ENCODE data around the gene LIPT1. TPM values are rescaled to one million over a fixed set of nuclear protein-coding genes. Genes with fewer than 3 reads are reported as not detected.

Gene LIPT1
- total and polyA plus RNA-seq, 2 donors from 2014 or later = 10.3 to 12.2 TPM

GRCh38 chr2:99141110-99142108 lies 13.4 kb upstream of the LIPT1 start, which contains the start of gene C2orf15:
TSS of gene C2orf15 (plus strand) at chr2:99141707. CDS start at chr2:99150559, 8,852 bp downstream.
- no peak for FAIRE-seq
- intact Hi-C loops (cut with DNase I) = no loop called here

GRCh38 chr2:99150706-99151105 lies 4.1 kb upstream of the LIPT1 start:
- DNase-seq (no peak), FAIRE-seq (no peak)
- Histone ChIP-seq H3K9me3 (ENCODE audit: control insufficient read depth in 2 of 3, insufficient read depth in 1 of 3, low read length in 3 of 3) (no peaks in the 10 kb centered on the region), H3K27me3 (ENCODE audit: control insufficient read depth, insufficient read depth, low read length) (no peaks in the 10 kb centered on the region), H3K4me1 (ENCODE audit: control insufficient read depth in 2 of 3, insufficient read depth in 2 of 3, low read depth in 1 of 3, low read length in 3 of 3) (peaks cover 0 to 7% (median 6%) of the 10 kb centered on the region in 3 donors), H3K9ac (ENCODE audit: low read length in 3 of 3) (no peak overlapping the region), H3K4me3 (ENCODE audit: low read length in 3 of 3) (no peak overlapping the region), H3K36me3 (ENCODE audit: control insufficient read depth in 2 of 3, insufficient read depth in 3 of 3, low read length in 3 of 3) (no peaks in the 10 kb centered on the region), H3K27ac (ENCODE audit: low read depth in 2 of 2, low read length in 2 of 2) (no peak overlapping the region)
- intact Hi-C loops (cut with DNase I) = no loop called here
- no peak for TF ChIP-seq CTCF (IDR thresholded peaks at IDR 0.05; ENCODE audit: borderline replicate concordance, extremely low read depth, insufficient read depth)

More at GRCh38 chr2:99141110-99142108, 13.4 kb upstream of the LIPT1 start, which contains the start of gene C2orf15:
- no peaks in the 10 kb centered on the region for H3K9me3 ChIP-seq (ENCODE audit: control insufficient read depth in 2 of 3, insufficient read depth in 1 of 3, low read length in 3 of 3)
- H3K9ac ChIP-seq (ENCODE audit: low read length in 3 of 3) = peak within 1 kb of the TSS; percentile 39 to 81 (median 72)
- peak within 1 kb of the TSS; percentile 79 to 83 (median 82) for H3K4me3 ChIP-seq (ENCODE audit: low read length in 3 of 3)
- H3K27ac ChIP-seq (ENCODE audit: low read depth in 2 of 2, low read length in 2 of 2) = peak within 1 kb of the TSS; percentile 92 to 95
- DNase-seq = peak; percentile 97 to 98 (median 98)
- peaks cover 0 to 5% (median 0%) of the 10 kb centered on the region in 3 donors for H3K4me1 ChIP-seq (ENCODE audit: control insufficient read depth in 2 of 3, insufficient read depth in 2 of 3, low read depth in 1 of 3, low read length in 3 of 3)
- TF ChIP-seq CTCF (IDR thresholded peaks at IDR 0.05; ENCODE audit: borderline replicate concordance, extremely low read depth, insufficient read depth) = no peak
- no peaks in the 10 kb centered on the region for H3K36me3 ChIP-seq (ENCODE audit: control insufficient read depth in 2 of 3, insufficient read depth in 3 of 3, low read length in 3 of 3)
- H3K27me3 ChIP-seq (ENCODE audit: control insufficient read depth, insufficient read depth, low read length) = no peaks in the 10 kb centered on the region

- TF ChIP-seq CTCF (IDR thresholded peaks at IDR 0.05; ENCODE audit: borderline replicate concordance, extremely low read depth, insufficient read depth) = no peak
- peaks cover 0 to 2% (median 0%) of the 10 kb centered on the region in 3 donors for H3K36me3 ChIP-seq (ENCODE audit: control insufficient read depth in 2 of 3, insufficient read depth in 3 of 3, low read length in 3 of 3)
- H3K4me1 ChIP-seq (ENCODE audit: control insufficient read depth in 2 of 3, insufficient read depth in 2 of 3, low read depth in 1 of 3, low read length in 3 of 3) = peaks cover 0 to 13% (median 6%) of the 10 kb centered on the region in 3 donors
- no peak overlapping the region for H3K4me3 ChIP-seq (ENCODE audit: low read length in 3 of 3)
- FAIRE-seq (no peak), DNase-seq (peak in 4 of 5 donors; percentile 61 to 85 (median 74))
- H3K27ac ChIP-seq (ENCODE audit: low read depth in 2 of 2, low read length in 2 of 2) = no peak overlapping the region
- H3K27me3 ChIP-seq (ENCODE audit: control insufficient read depth, insufficient read depth, low read length) = no peaks in the 10 kb centered on the region
- intact Hi-C loops (cut with DNase I) = no loop called here
- no peak overlapping the region for H3K9ac ChIP-seq (ENCODE audit: low read length in 3 of 3)
- no peaks in the 10 kb centered on the region for H3K9me3 ChIP-seq (ENCODE audit: control insufficient read depth in 2 of 3, insufficient read depth in 1 of 3, low read length in 3 of 3)
Observed at GRCh38 chr2:99152199-99152895, 2.4 kb upstream of the LIPT1 start.

Measured in kidney (tissue), 14 donors.